ENCODE measurements around the gene CSNK2A1.

- TF ChIP-seq POLR2AphosphoS5 (IDR thresholded peaks at IDR 0.05) (no peak), EZH2 (IDR thresholded peaks at IDR 0.05; ENCODE audit: borderline replicate concordance, insufficient read depth, low read length, poor library complexity, severe bottlenecking) (no peak)
These were observed 12.4 kb upstream of the CSNK2A1 start for GRCh38 chr20:555976-556385.
